Upper lobe of right lung (tissue), 1 donor: ENCODE measurements around the gene PP2D1. TPM values are rescaled to one million over a fixed set of nuclear protein-coding genes. Genes with fewer than 3 reads are reported as not detected.

Experiments used
- ATAC-seq: fragments of 200-7000 bp; cut with Tn5 transposase; one replicate; pipeline ENCODE4 v1.9.1; 2020; ENCODE audit warnings: mild to moderate bottlenecking, moderate library complexity
- DNase-seq: peaks from one replicate; pipeline ENCODE4 v3.0.0-alpha.2; 2020
- H3K27ac ChIP-seq: fragments of 200-600 bp; one replicate; pipeline ENCODE4 v1.8.0; 2022
- H3K27me3 ChIP-seq: fragments of 200-600 bp; one replicate; pipeline ENCODE4 v1.8.0; 2022; ENCODE audit warnings: mild to moderate bottlenecking
- H3K36me3 ChIP-seq: fragments of 200-600 bp; one replicate; pipeline ENCODE4 v1.8.0; 2022
- H3K4me1 ChIP-seq: fragments of 200-600 bp; one replicate; pipeline ENCODE4 v1.8.0; 2022
- H3K4me3 ChIP-seq: fragments of 200-600 bp; one replicate; pipeline ENCODE4 v1.8.0; 2022; ENCODE audit warnings: mild to moderate bottlenecking
- H3K9me3 ChIP-seq: fragments of 200-600 bp; one replicate; pipeline ENCODE4 v1.8.0; 2022
- CTCF ChIP-seq: fragments of 200-600 bp; IDR thresholded peaks from one replicate; pipeline ENCODE4 v1.8.0; 2022; ENCODE audit warnings: antibody characterized with exemption
- intact Hi-C: fragments of 100-400 bp; cut with DNase I; formaldehyde crosslinking; loops from one replicate; pipeline ENCODE4 v1.11.0; 2022
- total RNA-seq: library from RNA; stranded (reverse); fragmentation: NEBNext Ultra II Directional; extraction: Animal tissue kit (Norgen Biotek cat#: 25700); gene quantifications from one replicate; pipeline ENCODE4 v1.2.1, GENCODE V29; 2021
- donor health status: DM: no; HTN: yes; CAD: no; lungs with severe emphysema.

The PP2D1 gene
- total RNA-seq, 1 donor from 2014 or later = not detected

- no peak overlapping the region for H3K4me3 ChIP-seq
- no peaks in the 10 kb centered on the region for H3K27me3 ChIP-seq
- H3K27ac ChIP-seq = no peak overlapping the region
- H3K36me3 ChIP-seq = peaks cover 34% of the 10 kb centered on the region
- TF ChIP-seq CTCF = no peak
- peaks cover 5% of the 10 kb centered on the region for H3K4me1 ChIP-seq
- H3K9me3 ChIP-seq = no peaks in the 10 kb centered on the region
- DNase-seq = no peak
- ATAC-seq = no peak
- intact Hi-C loops = no loop called here
Observed at GRCh38 chr3:19972054-19972453, 40.0 kb downstream of the PP2D1 start.

GRCh38 chr3:19970327-19970726 is 41.7 kb downstream of the PP2D1 start:
- no peak overlapping the region for H3K4me3 ChIP-seq
- intact Hi-C loops = no loop called here
- peaks cover 17% of the 10 kb centered on the region for H3K36me3 ChIP-seq
- ATAC-seq = no peak
- no peak for DNase-seq
- no peak for TF ChIP-seq CTCF
- peaks cover 5% of the 10 kb centered on the region for H3K4me1 ChIP-seq
- H3K27ac ChIP-seq = no peak overlapping the region
- no peaks in the 10 kb centered on the region for H3K27me3 ChIP-seq
- no peaks in the 10 kb centered on the region for H3K9me3 ChIP-seq

DNA sequence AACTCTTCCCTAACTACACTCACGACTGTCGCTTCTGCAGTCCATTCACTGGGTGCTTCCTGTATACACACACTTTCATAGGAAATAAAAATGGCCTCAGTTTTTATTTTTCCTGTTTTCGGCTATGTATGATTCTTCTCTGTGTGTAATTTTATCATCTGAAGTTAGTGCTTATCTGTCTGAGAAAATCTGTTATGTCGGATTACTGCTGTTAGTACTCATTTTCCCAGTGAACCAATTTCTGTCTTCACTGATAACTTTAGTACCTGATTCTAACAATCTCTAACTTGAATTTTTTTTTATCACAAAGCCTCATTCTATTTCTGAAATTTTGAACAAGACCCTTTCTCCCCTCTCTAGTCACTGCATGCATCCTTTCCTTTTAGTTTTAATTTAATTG is 44.3 kb downstream of the PP2D1 start:
- TF ChIP-seq CTCF = no peak
- ATAC-seq (no peak), DNase-seq (no peak)
- H3K4me3 ChIP-seq = no peak overlapping the region
- no peaks in the 10 kb centered on the region for H3K27me3 ChIP-seq
- H3K27ac ChIP-seq = no peak overlapping the region
- H3K9me3 ChIP-seq = no peaks in the 10 kb centered on the region
- no peaks in the 10 kb centered on the region for H3K36me3 ChIP-seq
- peaks cover 11% of the 10 kb centered on the region for H3K4me1 ChIP-seq
- intact Hi-C loops = no loop called here

DNA sequence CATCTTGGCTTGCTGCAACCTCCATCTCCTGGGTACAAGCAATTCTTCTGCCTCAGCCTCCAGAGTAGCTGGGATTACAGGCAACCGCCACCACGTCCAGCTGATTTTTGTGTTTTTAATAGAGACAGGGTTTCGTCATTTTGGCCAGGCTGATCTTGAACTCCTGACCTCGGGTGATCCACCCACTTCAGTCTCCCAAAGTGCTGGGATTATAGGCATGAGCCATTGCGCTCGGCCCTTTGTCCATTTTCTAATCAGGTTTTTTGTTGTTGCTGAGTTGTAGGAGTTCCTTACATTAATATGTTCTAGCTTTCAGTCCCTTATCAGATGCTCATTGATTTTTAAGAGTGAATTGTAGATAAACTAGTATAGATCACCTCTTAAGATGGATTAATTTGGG is 44.9 kb downstream of the PP2D1 start:
- DNase-seq (no peak), ATAC-seq (no peak)
- no peak overlapping the region for H3K27ac ChIP-seq
- H3K27me3 ChIP-seq = no peaks in the 10 kb centered on the region
- H3K4me1 ChIP-seq = peaks cover 6% of the 10 kb centered on the region
- no peaks in the 10 kb centered on the region for H3K9me3 ChIP-seq
- no peak for TF ChIP-seq CTCF
- no peaks in the 10 kb centered on the region for H3K36me3 ChIP-seq
- H3K4me3 ChIP-seq = no peak overlapping the region
- intact Hi-C loops = no loop called here

DNA sequence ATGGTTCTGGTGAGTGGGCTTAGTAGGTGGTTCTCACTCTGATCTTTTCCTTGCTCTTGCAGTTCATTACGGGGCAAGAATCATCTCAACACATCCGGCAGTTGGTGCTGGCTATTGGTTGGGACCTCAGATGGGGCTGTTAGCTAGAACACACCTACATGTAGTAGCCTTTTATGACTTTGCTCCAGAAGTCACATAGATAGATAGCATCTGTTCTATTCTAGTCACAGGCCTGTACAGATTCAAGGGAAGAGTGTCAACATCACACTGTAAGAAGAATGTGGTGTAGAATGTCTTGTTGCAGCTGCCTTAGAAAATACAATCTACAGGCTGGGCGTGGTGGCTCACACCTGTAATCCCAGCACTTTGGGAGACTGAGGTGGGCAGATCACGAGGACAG is 50.1 kb downstream of the PP2D1 start:
- intact Hi-C loops = no loop called here
- Histone ChIP-seq H3K36me3 (peaks cover 11% of the 10 kb centered on the region), H3K27me3 (no peaks in the 10 kb centered on the region), H3K27ac (no peak overlapping the region), H3K9me3 (no peaks in the 10 kb centered on the region), H3K4me3 (no peak overlapping the region), H3K4me1 (peaks cover 6% of the 10 kb centered on the region)
- DNase-seq = no peak
- no peak for ATAC-seq
- no peak for TF ChIP-seq CTCF

GRCh38 chr3:19960696-19961095 is 51.4 kb downstream of the PP2D1 start:
- H3K36me3 ChIP-seq = peaks cover 16% of the 10 kb centered on the region

More at GRCh38 chr3:19960696-19961095, 51.4 kb downstream of the PP2D1 start:
- Histone ChIP-seq H3K4me1 (peaks cover 6% of the 10 kb centered on the region), H3K27me3 (no peaks in the 10 kb centered on the region), H3K27ac (no peak overlapping the region), H3K4me3 (no peak overlapping the region), H3K9me3 (no peaks in the 10 kb centered on the region)
- no peak for DNase-seq
- no peak for ATAC-seq
- TF ChIP-seq CTCF = no peak
- intact Hi-C loops = no loop called here
